K562 (cell line): ENCODE data around the gene ZFAND6. TPM values are rescaled to one million over a fixed set of nuclear protein-coding genes. Genes with fewer than 3 reads are reported as not detected.
A peak's percentile ranks its signal among the peaks of the same experiment; 100 is the strongest.

ENCODE experiments used
- ARHGAP35 ChIP-seq: fragments of 450-650 bp; IDR thresholded peaks from 2 replicates; pipeline ENCODE4 v1.6.1; 2018; ENCODE audit not compliant: partially characterized antibody
- CTCFL ChIP-seq: IDR thresholded peaks from 2 replicates; pipeline ENCODE4 v1.6.1; 2011; ENCODE audit warnings: borderline replicate concordance, low read depth, mild to moderate bottlenecking, moderate library complexity, low read length; ENCODE audit not compliant: insufficient read depth, poor library complexity, severe bottlenecking
- ETS2 ChIP-seq: IDR thresholded peaks from 2 replicates; pipeline ENCODE4 v1.6.1; 2016; ENCODE audit warnings: borderline replicate concordance, missing genetic modification characterization, mild to moderate bottlenecking, moderate library complexity, missing compliant biosample characterization; ENCODE audit not compliant: poor library complexity, severe bottlenecking
- FOSL1 ChIP-seq: fragments of 200-800 bp; sonication (Bioruptor generic); conservative IDR thresholded peaks from 2 replicates; pipeline ENCODE4 v1.6.1; 2016; ENCODE audit warnings: missing genetic modification characterization, missing compliant biosample characterization
- GTF2E2 ChIP-seq: fragments of 200-800 bp; sonication (Bioruptor generic); IDR thresholded peaks from 2 replicates; pipeline ENCODE4 v1.6.1; 2016; ENCODE audit warnings: missing genetic modification characterization, missing compliant biosample characterization
- HNRNPL ChIP-seq: fragments of 200-400 bp; formaldehyde crosslinking; IDR thresholded peaks from 2 replicates; pipeline ENCODE4 v1.6.1; 2017; ENCODE audit warnings: low read depth, mild to moderate bottlenecking, low read length
- MIER1 ChIP-seq: fragments of 450-650 bp; IDR thresholded peaks from 2 replicates; pipeline ENCODE4 v1.6.1; 2016; ENCODE audit warnings: antibody characterized with exemption, mild to moderate bottlenecking, low read depth
- RBM17 ChIP-seq: fragments of 200-400 bp; formaldehyde crosslinking; IDR thresholded peaks from 2 replicates; pipeline ENCODE4 v1.6.1; 2017; ENCODE audit warnings: low read depth, mild to moderate bottlenecking, low read length, borderline replicate concordance
- ZEB2 ChIP-seq: fragments of 450-650 bp; IDR thresholded peaks from 2 replicates; pipeline ENCODE4 v1.6.1; 2016
- ZKSCAN3 ChIP-seq: fragments of 250-450 bp; sonication (Bioruptor Pico); IDR thresholded peaks from 2 replicates; pipeline ENCODE4 v1.4.0; 2020
- ZNF24 ChIP-seq: fragments of 450-650 bp; IDR thresholded peaks from 2 replicates; pipeline ENCODE4 v1.6.1; 2016
- ZNF280B ChIP-seq: fragments of 250-450 bp; sonication (Bioruptor Pico); IDR thresholded peaks from 2 replicates; pipeline ENCODE4 v1.5.1; 2021; ENCODE audit warnings: mild to moderate bottlenecking
- ZSCAN29 ChIP-seq: fragments of 450-650 bp; IDR thresholded peaks from 2 replicates; pipeline ENCODE4 v1.6.1; 2017
- polyA plus RNA-seq, 8 experiments: library from polyadenylated mRNA; depleted of rRNA in 4 of 8; stranded (reverse) in 5 of 8; unstranded in 3 of 8; fragments of >200 nt; fragmentation: Nextera tagmentation in 2 of 8; fragmentation: Illumina TruSeq in 1 of 8; extraction: Ambion mirVana in 2 of 8; extraction: Trizol in 1 of 8; gene quantifications; 2 replicates each; pipeline versions ENCODE4 v1.2.1 to v1.2.3, GENCODE V29; 2011 to 2014; ENCODE audit warnings: inconsistent platforms in 1 of 8, missing spikeins in 1 of 8
- total RNA-seq, 7 experiments: library from RNA; depleted of rRNA in 6 of 7; stranded (reverse); fragments of >200 nt in 6 of 7; fragmentation: Illumina TruSeq in 2 of 7; extraction: Trizol in 2 of 7; gene quantifications; 2 replicates each; pipeline versions ENCODE4 v1.2.1 to v1.2.3, GENCODE V29; 2011 to 2021; ENCODE audit warnings: low replicate concordance in 1 of 7
- TF ChIP-seq, protein P1 (sequence below), 2 experiments: fragments of 450-650 bp; IDR thresholded peaks; 2 replicates each; pipeline ENCODE4 v1.6.1; 2016; ENCODE audit warnings: mild to moderate bottlenecking in 2 of 2, borderline replicate concordance in 1 of 2, low read depth in 1 of 2, moderate library complexity in 1 of 2

Gene ZFAND6
- total and polyA plus RNA-seq, 9 of the 15 experiments (the other 6 are each of a cell fraction or from before 2014, with no cell fraction given) = 53.9 to 206 (median 88.9) TPM

DNA sequence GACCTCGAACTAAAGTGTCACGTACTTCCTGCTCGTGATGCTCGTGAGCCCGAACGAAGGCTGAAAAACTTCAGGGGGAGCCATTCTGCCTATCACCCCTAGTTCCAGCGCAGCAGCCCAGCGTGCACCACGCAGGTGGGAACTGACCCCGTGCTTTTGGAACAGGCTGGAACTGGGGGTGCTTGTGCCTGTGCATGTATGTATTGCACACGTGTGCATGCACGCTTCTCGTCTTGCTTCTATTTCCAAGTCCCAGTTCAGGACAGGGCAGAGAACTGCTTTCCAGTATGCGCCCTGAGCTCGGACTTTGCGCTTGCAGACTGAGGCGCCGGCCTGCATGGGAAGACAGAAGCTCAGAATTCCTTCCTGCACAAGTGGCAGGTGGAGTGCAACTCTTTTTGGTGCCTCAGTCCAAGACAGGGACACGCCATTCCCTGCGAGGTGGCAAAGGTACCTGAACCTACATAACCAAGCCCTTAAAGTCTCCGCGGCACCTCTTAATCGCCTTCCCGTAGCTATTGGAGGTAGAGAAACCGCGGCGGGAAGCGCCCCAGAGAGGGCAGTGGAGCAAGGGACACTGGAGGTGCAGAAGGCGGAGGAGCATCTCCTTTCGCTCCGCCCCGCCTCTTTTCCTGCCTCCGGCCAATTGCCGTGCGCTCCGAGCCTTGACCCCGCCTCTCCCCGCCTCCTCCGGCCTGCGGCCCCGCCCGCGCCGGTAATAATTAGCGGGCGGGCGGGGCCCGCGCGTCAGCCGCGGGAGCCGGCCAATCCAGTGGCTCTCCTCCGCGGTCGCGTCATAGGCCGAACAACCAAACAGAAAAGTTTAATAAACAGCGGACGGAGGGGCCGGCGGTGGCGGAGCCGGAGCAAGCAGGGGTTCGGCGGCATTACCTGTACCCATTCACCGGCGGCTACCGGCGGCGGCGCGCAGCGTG lies at the start of gene ZFAND6 (continued):
- no peak for TF ChIP-seq ZNF24
- TF ChIP-seq ZKSCAN3 (CRISPR knock-in tag) = no peak
- 0 out of 2 replicates have a peak, but pooled peaks have one; percentile 6 for TF ChIP-seq FOSL1 (tag)
- TF ChIP-seq MIER1 = no peak
- peak; percentile 9 for TF ChIP-seq CTCFL
- no peak for TF ChIP-seq ARHGAP35
- TF ChIP-seq HNRNPL = no peak
- TF ChIP-seq ZNF280B = no peak
- TF ChIP-seq ZEB2 = peak; percentile 4; the same call in 1 of the 2 replicates
- no peak for TF ChIP-seq ETS2 (tag)
- no peak for TF ChIP-seq GTF2E2 (tag)
- TF ChIP-seq, protein P1, sequence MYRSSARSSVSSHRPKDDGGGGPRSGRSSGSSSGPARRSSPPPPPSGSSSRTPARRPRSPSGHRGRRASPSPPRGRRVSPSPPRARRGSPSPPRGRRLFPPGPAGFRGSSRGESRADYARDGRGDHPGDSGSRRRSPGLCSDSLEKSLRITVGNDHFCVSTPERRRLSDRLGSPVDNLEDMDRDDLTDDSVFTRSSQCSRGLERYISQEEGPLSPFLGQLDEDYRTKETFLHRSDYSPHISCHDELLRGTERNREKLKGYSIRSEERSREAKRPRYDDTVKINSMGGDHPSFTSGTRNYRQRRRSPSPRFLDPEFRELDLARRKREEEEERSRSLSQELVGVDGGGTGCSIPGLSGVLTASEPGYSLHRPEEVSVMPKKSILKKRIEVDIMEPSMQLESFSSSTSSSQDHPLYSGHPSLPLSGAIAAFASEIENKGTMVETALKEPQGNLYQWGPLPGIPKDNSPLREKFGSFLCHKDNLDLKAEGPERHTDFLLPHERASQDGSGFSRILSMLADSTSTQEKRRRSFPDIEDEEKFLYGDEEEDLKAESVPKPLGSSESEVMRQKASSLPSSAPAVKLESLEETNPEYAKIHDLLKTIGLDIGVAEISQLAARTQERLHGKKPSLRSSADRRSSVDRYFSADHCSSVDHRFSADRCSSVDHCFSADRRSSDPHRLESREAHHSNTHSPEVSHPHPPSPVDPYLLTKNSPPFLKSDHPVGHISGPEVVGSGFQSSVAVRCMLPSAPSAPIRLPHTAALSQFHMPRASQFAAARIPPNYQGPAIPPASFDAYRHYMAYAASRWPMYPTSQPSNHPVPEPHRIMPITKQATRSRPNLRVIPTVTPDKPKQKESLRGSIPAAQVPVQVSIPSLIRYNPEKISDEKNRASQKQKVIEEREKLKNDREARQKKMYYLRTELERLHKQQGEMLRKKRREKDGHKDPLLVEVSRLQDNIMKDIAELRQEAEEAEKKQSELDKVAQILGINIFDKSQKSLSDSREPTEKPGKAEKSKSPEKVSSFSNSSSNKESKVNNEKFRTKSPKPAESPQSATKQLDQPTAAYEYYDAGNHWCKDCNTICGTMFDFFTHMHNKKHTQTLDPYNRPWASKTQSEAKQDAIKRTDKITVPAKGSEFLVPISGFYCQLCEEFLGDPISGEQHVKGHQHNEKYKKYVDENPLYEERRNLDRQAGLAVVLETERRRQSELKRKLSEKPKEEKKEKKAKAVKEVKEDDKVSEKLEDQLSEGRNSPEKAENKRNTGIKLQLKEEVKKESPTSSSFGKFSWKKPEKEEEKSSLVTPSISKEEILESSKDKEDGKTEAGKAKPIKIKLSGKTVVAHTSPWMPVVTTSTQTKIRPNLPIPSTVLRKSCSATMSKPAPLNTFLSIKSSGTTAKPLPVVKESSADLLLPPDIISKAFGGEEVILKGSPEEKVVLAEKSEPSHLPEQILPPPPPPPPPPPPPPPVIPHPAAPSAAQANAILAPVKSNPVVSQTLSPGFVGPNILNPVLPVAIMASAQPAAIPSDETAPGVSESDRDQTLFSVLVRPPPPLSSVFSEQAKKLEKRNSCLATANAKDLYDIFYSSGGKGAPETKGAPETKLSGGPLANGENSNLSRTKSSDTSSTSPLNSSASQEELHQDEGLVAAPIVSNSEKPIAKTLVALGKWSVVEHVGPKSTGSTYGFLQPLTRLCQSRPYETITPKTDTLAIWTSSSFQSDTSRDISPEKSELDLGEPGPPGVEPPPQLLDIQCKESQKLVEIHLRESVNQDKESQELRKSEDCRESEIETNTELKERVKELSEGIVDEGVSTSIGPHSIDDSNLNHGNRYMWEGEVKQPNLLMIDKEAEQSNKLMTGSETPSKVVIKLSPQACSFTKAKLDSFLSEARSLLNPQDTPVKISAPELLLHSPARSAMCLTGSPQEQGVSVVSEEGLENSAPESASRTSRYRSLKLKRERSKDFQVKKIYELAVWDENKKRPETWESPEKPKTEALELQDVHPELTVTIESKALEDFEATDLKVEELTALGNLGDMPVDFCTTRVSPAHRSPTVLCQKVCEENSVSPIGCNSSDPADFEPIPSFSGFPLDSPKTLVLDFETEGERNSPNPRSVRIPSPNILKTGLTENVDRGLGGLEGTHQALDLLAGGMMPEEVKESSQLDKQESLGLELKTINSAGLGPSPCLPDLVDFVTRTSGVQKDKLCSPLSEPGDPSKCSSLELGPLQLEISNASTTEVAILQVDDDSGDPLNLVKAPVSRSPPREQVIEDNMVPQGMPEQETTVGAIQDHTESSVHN (IDR thresholded peaks at IDR 0.05; ENCODE audit: borderline replicate concordance in 1 of 2, low read depth in 1 of 2) = no peak
- TF ChIP-seq ZSCAN29 = no peak
- no peak for TF ChIP-seq RBM17
